ENCODE results near the gene KLC4.

The KLC4 gene

GRCh38 chr6:43088654-43089056 lies 29.2 kb downstream of the KLC4 start:
- Histone ChIP-seq H3K4me3 (ENCODE audit: low read length) (no peak overlapping the region), H2AFZ (ENCODE audit: low read depth, low read length) (no peak overlapping the region), H3K27me3 (ENCODE audit: low read depth, low read length) (peaks cover 48% of the 10 kb centered on the region), H3K36me3 (replicated peaks; ENCODE audit: low read depth, low read length) (no peaks in the 10 kb centered on the region), H3K79me2 (ENCODE audit: low read length) (no peaks in the 10 kb centered on the region), H3K9ac (ENCODE audit: low read length) (no peak overlapping the region), H3K9me3 (ENCODE audit: insufficient read depth, low read length) (no peaks in the 10 kb centered on the region), H3K4me1 (ENCODE audit: low read length) (peaks cover 21% of the 10 kb centered on the region), H4K20me1 (ENCODE audit: insufficient read depth, low read length) (peaks cover 11% of the 10 kb centered on the region; the same call in 1 of the 2 replicates), H3K27ac (ENCODE audit: low read length) (no peak overlapping the region), H3K4me2 (ENCODE audit: low read length) (no peak overlapping the region)
- TF ChIP-seq EZH2phosphoT487 (IDR thresholded peaks at IDR 0.05; ENCODE audit: low read depth): no peak
- no peak for TF ChIP-seq CTCF (IDR thresholded peaks at IDR 0.05; ENCODE audit: low read depth, low read length)

GRCh38 chr6:43089467-43089866 lies 30.0 kb downstream of the KLC4 start:
- peaks cover 42% of the 10 kb centered on the region for H3K27me3 ChIP-seq (ENCODE audit: low read depth, low read length)
- H4K20me1 ChIP-seq (ENCODE audit: insufficient read depth, low read length): peaks cover 11% of the 10 kb centered on the region; the same call in 1 of the 2 replicates
- peaks cover 24% of the 10 kb centered on the region for H3K4me1 ChIP-seq (ENCODE audit: low read length)
- no peaks in the 10 kb centered on the region for H3K9me3 ChIP-seq (ENCODE audit: insufficient read depth, low read length)
- H3K4me2 ChIP-seq (ENCODE audit: low read length): no peak overlapping the region
- TF ChIP-seq CTCF (IDR thresholded peaks at IDR 0.05; ENCODE audit: low read depth, low read length): no peak
- no peak for TF ChIP-seq EZH2phosphoT487 (IDR thresholded peaks at IDR 0.05; ENCODE audit: low read depth)
- no peak overlapping the region for H3K4me3 ChIP-seq (ENCODE audit: low read length)
- no peak overlapping the region for H3K27ac ChIP-seq (ENCODE audit: low read length)
- no peaks in the 10 kb centered on the region for H3K36me3 ChIP-seq (replicated peaks; ENCODE audit: low read depth, low read length)
- no peak overlapping the region for H2AFZ ChIP-seq (ENCODE audit: low read depth, low read length)
- no peak overlapping the region for H3K9ac ChIP-seq (ENCODE audit: low read length)
- H3K79me2 ChIP-seq (ENCODE audit: low read length): no peaks in the 10 kb centered on the region

GRCh38 chr6:43089874-43090558 lies 30.6 kb downstream of the KLC4 start:
- H3K27ac ChIP-seq (ENCODE audit: low read length): no peak overlapping the region
- H3K4me3 ChIP-seq (ENCODE audit: low read length): no peak overlapping the region
- no peaks in the 10 kb centered on the region for H3K36me3 ChIP-seq (replicated peaks; ENCODE audit: low read depth, low read length)
- no peaks in the 10 kb centered on the region for H3K9me3 ChIP-seq (ENCODE audit: insufficient read depth, low read length)
- no peak overlapping the region for H2AFZ ChIP-seq (ENCODE audit: low read depth, low read length)
- no peaks in the 10 kb centered on the region for H3K79me2 ChIP-seq (ENCODE audit: low read length)
- peaks cover 9% of the 10 kb centered on the region; the same call in 1 of the 2 replicates for H4K20me1 ChIP-seq (ENCODE audit: insufficient read depth, low read length)
- TF ChIP-seq EZH2phosphoT487 (IDR thresholded peaks at IDR 0.05; ENCODE audit: low read depth) (no peak), CTCF (IDR thresholded peaks at IDR 0.05; ENCODE audit: low read depth, low read length) (no peak)
- H3K9ac ChIP-seq (ENCODE audit: low read length): no peak overlapping the region
- H3K4me1 ChIP-seq (ENCODE audit: low read length): peaks cover 24% of the 10 kb centered on the region
- peaks cover 37% of the 10 kb centered on the region for H3K27me3 ChIP-seq (ENCODE audit: low read depth, low read length)
- no peak overlapping the region for H3K4me2 ChIP-seq (ENCODE audit: low read length)

GRCh38 chr6:43090559-43090956 lies 31.1 kb downstream of the KLC4 start:
- no peak overlapping the region for H3K4me3 ChIP-seq (ENCODE audit: low read length)
- H4K20me1 ChIP-seq (ENCODE audit: insufficient read depth, low read length): peaks cover 8% of the 10 kb centered on the region; the same call in 1 of the 2 replicates
- no peaks in the 10 kb centered on the region for H3K9me3 ChIP-seq (ENCODE audit: insufficient read depth, low read length)
- TF ChIP-seq CTCF (IDR thresholded peaks at IDR 0.05; ENCODE audit: low read depth, low read length): no peak
- TF ChIP-seq EZH2phosphoT487 (IDR thresholded peaks at IDR 0.05; ENCODE audit: low read depth): no peak
- H3K4me2 ChIP-seq (ENCODE audit: low read length): no peak overlapping the region
- H3K27me3 ChIP-seq (ENCODE audit: low read depth, low read length): peaks cover 32% of the 10 kb centered on the region
- H3K36me3 ChIP-seq (replicated peaks; ENCODE audit: low read depth, low read length): no peaks in the 10 kb centered on the region
- no peak overlapping the region for H3K27ac ChIP-seq (ENCODE audit: low read length)
- H3K4me1 ChIP-seq (ENCODE audit: low read length): peaks cover 21% of the 10 kb centered on the region
- H3K9ac ChIP-seq (ENCODE audit: low read length): no peak overlapping the region
- no peaks in the 10 kb centered on the region for H3K79me2 ChIP-seq (ENCODE audit: low read length)
- H2AFZ ChIP-seq (ENCODE audit: low read depth, low read length): no peak overlapping the region

All from OCI-LY3 (cell line).